Vein endothelial cell (primary cell): Measurements from ENCODE around the gene NDE1. TPM values are rescaled to one million over a fixed set of nuclear protein-coding genes. Genes with fewer than 3 reads are reported as not detected.

Source experiments
- total RNA-seq: library from RNA; depleted of rRNA; stranded (reverse); fragments of >200 nt; gene quantifications from 2 replicates; pipeline ENCODE4 v1.2.3, GENCODE V29; 2012

NDE1 gene
- total RNA-seq, result 42.1 and 49.6 TPM in 2 replicates

GRCh38 chr16:15650019-15650697 lies at the start of gene NDE1:
Gene NDE1 (plus strand): TSS chr16:15650245. CDS start chr16:15664779, 14,534 bp downstream.

DNA sequence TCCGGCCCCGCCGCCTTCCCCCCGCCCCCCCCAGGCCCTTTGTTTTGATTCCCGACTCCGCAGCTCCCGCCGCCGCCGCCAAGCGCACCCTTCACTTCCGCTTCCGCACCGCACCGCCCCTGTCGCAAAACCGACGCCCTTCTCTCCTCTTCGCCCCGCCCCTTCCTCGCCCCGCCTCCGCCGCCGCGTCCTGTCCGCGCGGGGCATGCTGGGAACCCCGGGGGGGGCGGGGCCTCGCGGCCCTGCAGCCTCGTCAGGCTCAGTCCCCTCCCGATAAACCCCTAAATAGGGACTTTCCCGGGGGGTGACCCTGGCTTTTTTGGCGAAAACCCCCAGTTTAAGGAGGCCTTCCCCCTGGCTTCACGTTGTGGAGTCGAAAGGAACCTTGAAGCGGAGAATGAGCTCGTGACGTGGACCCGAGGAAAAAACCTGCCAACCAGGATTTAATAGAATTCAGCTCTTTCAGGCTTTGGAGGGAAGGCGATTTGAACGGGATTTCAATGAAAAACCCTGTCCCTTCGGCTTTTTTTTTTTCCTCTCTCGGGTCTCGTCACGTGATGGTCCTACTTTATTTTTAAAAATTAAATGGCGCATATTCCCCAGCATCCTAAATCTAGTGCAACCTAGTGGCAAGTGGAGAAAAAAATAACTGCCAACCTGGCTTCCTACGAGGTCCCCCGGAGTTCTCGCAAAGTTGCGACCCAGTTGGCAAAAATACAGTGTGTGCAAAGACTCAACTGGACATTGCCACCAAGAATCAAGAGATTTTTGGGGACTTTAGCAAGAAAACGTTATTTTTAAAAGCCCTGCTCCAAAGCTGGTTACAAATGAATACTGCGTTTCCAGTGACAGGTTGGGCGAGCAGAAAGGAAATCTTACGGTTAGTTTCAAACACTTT lies 6.7 kb upstream of the NDE1 start, which contains the start of gene MARF1:
TSS of gene MARF1 (minus strand) at position 107 of the 898 bp plus-strand sequence. CDS start 3,921 bp downstream, outside the sequence.

Other genes starting within 250 kb of the NDE1 start
- gene BMERB1, start 215.7 kb upstream of the NDE1 start, total RNA-seq, result 20.3 and 25.7 TPM in 2 replicates
- 19.1 and 20.3 TPM in 2 replicates for gene MARF1, start 7.1 kb upstream of the NDE1 start, total RNA-seq
- gene MYH11, start 206.8 kb downstream of the NDE1 start, total RNA-seq, result not detected in 2 replicates
- gene CEP20, start 238.4 kb downstream of the NDE1 start, total RNA-seq, result 21.2 and 33.5 TPM in 2 replicates